Right lobe of liver (tissue), 4 donors: ENCODE data around the gene PRRG1.

ENCODE experiments used
- CTCF ChIP-seq, 4 donors: fragments of 200-600 bp in 3 of 4; fragments of 450-650 bp in 1 of 4; IDR thresholded peaks; one replicate each; pipeline versions ENCODE4 v1.5.1 to v1.8.0; 2016 to 2022; ENCODE audit warnings: antibody characterized with exemption in 4 of 4, mild to moderate bottlenecking in 2 of 4
- POLR2A ChIP-seq: fragments of 450-650 bp; IDR thresholded peaks from one replicate; pipeline ENCODE4 v1.6.1; 2017; ENCODE audit warnings: antibody characterized with exemption, mild to moderate bottlenecking
- donor health status: DM: no; HTN: no; CAD: no.
- donor health status: DM: no; HTN: no; CAD: no.
- donor health status: DM: no; HTN: yes; CAD: no.

- TF ChIP-seq CTCF (IDR thresholded peaks at IDR 0.05) (no peak), POLR2A (no peak)
Observed at GRCh38 chrX:37485429-37485828, 136.3 kb downstream of the PRRG1 start.
